Effector memory CD4-positive, alpha-beta T cell (primary cell): ENCODE results near the gene C4orf54.

ENCODE experiments used
- DNase-seq, 3 donors: peaks; one replicate each; pipeline ENCODE4 v3.0.0-alpha.2; 2020
- H3K27ac ChIP-seq: 2 replicates; pipeline ENCODE4 v1.7.0; 2013; ENCODE audit warnings: mild to moderate bottlenecking, low read length, moderate library complexity; ENCODE audit not compliant: insufficient read depth, poor library complexity, severe bottlenecking
- H3K27me3 ChIP-seq: replicated peaks from 2 replicates; pipeline ENCODE4 v1.7.0; 2013; ENCODE audit warnings: mild to moderate bottlenecking, low read length; ENCODE audit not compliant: insufficient read depth, control insufficient read depth, poor library complexity, severe bottlenecking
- H3K36me3 ChIP-seq: 2 replicates; pipeline ENCODE4 v1.7.0; 2013; ENCODE audit warnings: mild to moderate bottlenecking, low read length, moderate library complexity; ENCODE audit not compliant: control insufficient read depth, insufficient read depth
- H3K4me1 ChIP-seq: 2 replicates; pipeline ENCODE4 v1.7.0; 2013; ENCODE audit warnings: low read length, mild to moderate bottlenecking; ENCODE audit not compliant: control insufficient read depth, insufficient read depth, poor library complexity, severe bottlenecking
- H3K4me3 ChIP-seq: 2 replicates; pipeline ENCODE4 v1.7.0; 2013; ENCODE audit warnings: low read length, low read depth, mild to moderate bottlenecking; ENCODE audit not compliant: insufficient read depth, poor library complexity, severe bottlenecking
- H3K9me3 ChIP-seq: 2 replicates; pipeline ENCODE4 v1.7.0; 2013; ENCODE audit warnings: mild to moderate bottlenecking, low read length, moderate library complexity; ENCODE audit not compliant: control insufficient read depth

C4orf54 gene

GRCh38 chr4:99677161-99677560 is 19.5 kb upstream of the C4orf54 start:
- no peak for DNase-seq
- H3K4me1 ChIP-seq: no peaks in the 10 kb centered on the region
- no peak overlapping the region for H3K4me3 ChIP-seq
- no peak overlapping the region for H3K27ac ChIP-seq
- H3K27me3 ChIP-seq: no peaks in the 10 kb centered on the region
- no peaks in the 10 kb centered on the region for H3K9me3 ChIP-seq
- H3K36me3 ChIP-seq: no peaks in the 10 kb centered on the region

GRCh38 chr4:99670409-99671073 is 12.9 kb upstream of the C4orf54 start:
- DNase-seq: no peak
- H3K36me3 ChIP-seq: no peaks in the 10 kb centered on the region
- H3K27ac ChIP-seq: no peak overlapping the region
- H3K4me3 ChIP-seq: no peak overlapping the region
- H3K4me1 ChIP-seq: no peaks in the 10 kb centered on the region
- H3K27me3 ChIP-seq: no peaks in the 10 kb centered on the region
- no peaks in the 10 kb centered on the region for H3K9me3 ChIP-seq

DNA sequence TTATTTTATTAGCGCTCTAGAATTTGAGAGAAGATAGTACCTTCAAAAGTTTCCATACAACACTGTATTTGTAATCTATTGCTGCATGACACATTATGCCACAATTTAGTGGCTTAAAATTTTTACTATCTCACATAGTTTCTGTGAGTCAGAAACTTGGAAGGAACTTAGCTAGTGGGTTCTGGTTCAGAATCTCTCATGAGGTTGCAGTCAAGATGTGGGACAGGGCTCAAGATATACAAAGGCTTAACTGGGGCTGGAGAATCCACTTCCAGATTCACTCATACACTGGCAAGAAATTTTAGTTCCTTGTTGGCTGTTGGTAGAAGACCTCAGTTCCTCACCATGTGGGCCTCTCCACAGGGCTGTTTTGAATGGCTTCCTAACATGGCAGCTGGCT is 11.5 kb upstream of the C4orf54 start:
- no peak for DNase-seq
- H3K4me1 ChIP-seq: no peaks in the 10 kb centered on the region
- H3K27ac ChIP-seq: no peak overlapping the region
- H3K4me3 ChIP-seq: no peak overlapping the region
- H3K36me3 ChIP-seq: no peaks in the 10 kb centered on the region
- H3K9me3 ChIP-seq: no peaks in the 10 kb centered on the region
- H3K27me3 ChIP-seq: no peaks in the 10 kb centered on the region

DNA sequence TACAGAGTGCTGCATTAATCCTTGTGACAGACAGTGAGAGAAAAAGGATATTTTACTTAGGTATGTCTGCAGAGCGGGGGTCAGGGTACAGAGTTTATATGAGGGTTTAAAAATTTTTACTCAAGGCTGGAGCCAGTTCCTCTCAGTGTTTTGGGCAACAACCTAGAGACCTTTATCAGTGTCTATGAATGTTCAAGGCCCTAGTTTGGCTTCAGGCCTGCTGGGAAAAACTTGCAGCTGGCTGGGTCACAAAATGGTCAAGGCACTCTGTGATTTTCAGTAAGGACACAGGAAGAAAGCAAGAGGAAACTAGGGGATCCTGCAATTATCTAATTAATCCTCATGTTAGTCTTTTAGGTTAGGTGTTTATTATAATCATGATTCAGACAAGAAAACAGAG is 10.8 kb upstream of the C4orf54 start:
- Histone ChIP-seq H3K9me3 (no peaks in the 10 kb centered on the region), H3K27ac (no peak overlapping the region), H3K27me3 (no peaks in the 10 kb centered on the region), H3K36me3 (no peaks in the 10 kb centered on the region), H3K4me1 (no peaks in the 10 kb centered on the region), H3K4me3 (no peak overlapping the region)
- no peak for DNase-seq

GRCh38 chr4:99665983-99666382 is 8.4 kb upstream of the C4orf54 start:
- no peak overlapping the region for H3K27ac ChIP-seq
- no peaks in the 10 kb centered on the region for H3K9me3 ChIP-seq
- no peak for DNase-seq
- H3K4me3 ChIP-seq: no peak overlapping the region
- H3K4me1 ChIP-seq: no peaks in the 10 kb centered on the region
- H3K27me3 ChIP-seq: no peaks in the 10 kb centered on the region
- no peaks in the 10 kb centered on the region for H3K36me3 ChIP-seq

GRCh38 chr4:99664716-99665115 is 7.1 kb upstream of the C4orf54 start:
- no peak overlapping the region for H3K4me3 ChIP-seq
- H3K27ac ChIP-seq: no peak overlapping the region
- H3K36me3 ChIP-seq: no peaks in the 10 kb centered on the region
- no peaks in the 10 kb centered on the region for H3K27me3 ChIP-seq
- no peak for DNase-seq
- H3K9me3 ChIP-seq: no peaks in the 10 kb centered on the region
- H3K4me1 ChIP-seq: no peaks in the 10 kb centered on the region

DNA sequence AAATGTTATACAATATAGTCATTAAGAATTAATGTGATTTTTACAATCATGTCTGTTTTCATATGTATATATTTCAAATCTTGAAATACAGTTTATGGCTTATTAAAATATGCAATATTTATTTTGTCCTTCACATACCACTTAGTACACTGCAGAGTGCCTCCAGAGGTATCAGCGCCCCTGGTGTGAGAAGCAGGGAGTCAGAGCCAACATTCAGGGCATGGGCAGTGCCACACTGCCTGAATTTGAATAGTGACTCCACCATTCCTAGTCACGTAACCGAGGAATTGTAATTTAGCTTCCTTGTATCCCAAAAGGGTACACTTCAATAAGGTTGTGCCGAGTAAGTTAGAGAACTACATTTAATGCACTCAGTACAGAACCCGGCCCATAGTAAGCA is 4.3 kb upstream of the C4orf54 start:
- no peaks in the 10 kb centered on the region for H3K36me3 ChIP-seq
- DNase-seq: no peak
- H3K27ac ChIP-seq: no peak overlapping the region
- no peaks in the 10 kb centered on the region for H3K27me3 ChIP-seq
- H3K9me3 ChIP-seq: no peaks in the 10 kb centered on the region
- H3K4me1 ChIP-seq: no peaks in the 10 kb centered on the region
- no peak overlapping the region for H3K4me3 ChIP-seq

- Histone ChIP-seq H3K4me3 (no peak overlapping the region), H3K36me3 (no peaks in the 10 kb centered on the region), H3K27me3 (no peaks in the 10 kb centered on the region), H3K27ac (no peak overlapping the region), H3K9me3 (no peaks in the 10 kb centered on the region), H3K4me1 (no peaks in the 10 kb centered on the region)
- no peak for DNase-seq
Observed at GRCh38 chr4:99658666-99659065, 1.0 kb upstream of the C4orf54 start.

DNA sequence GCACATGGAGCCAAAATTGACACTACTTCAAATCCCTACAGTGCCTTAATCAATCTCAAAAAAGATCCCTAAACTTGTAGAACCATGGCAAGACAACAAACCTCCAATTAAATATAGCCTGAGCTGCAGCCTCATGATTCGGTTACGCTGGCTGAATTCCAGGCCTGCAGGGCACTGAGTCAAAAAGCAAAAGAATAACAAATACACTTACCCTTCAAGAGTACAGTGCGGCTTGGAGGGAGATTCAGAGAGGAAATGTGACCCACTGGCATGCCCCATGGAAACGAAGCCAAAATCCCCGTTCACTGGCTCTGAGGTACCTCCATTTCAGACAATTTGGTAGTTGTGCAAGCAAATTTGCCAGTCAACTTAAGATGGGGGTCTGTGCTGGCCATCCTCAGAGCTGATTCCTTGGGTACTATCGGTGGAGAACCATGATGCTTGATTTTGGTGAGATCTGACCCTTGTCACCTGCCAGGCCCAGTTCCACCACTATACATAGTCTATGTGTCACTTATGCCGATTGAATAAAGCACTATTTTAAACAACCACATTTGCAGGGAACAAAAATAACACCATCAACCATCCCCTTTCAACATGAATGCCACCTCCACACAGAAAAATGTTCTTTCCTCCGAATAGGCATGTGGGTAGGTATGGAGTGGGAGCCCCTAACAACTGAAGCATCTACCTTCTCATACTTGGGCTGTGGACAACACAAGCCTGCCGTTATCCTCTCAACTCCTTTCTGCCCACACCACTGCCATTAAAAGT is 2.1 kb downstream of the C4orf54 start:
- H3K27ac ChIP-seq: no peak overlapping the region
- no peak for DNase-seq

GRCh38 chr4:99654361-99654761 is 3.3 kb downstream of the C4orf54 start:
- no peaks in the 10 kb centered on the region for H3K36me3 ChIP-seq
- H3K27ac ChIP-seq: no peak overlapping the region
- no peaks in the 10 kb centered on the region for H3K4me1 ChIP-seq
- no peaks in the 10 kb centered on the region for H3K9me3 ChIP-seq
- H3K27me3 ChIP-seq: no peaks in the 10 kb centered on the region
- H3K4me3 ChIP-seq: no peak overlapping the region
- DNase-seq: no peak

More for the DNA sequence above, 2.1 kb downstream of the C4orf54 start:
- Histone ChIP-seq H3K27me3 (no peaks in the 10 kb centered on the region), H3K9me3 (no peaks in the 10 kb centered on the region), H3K4me1 (no peaks in the 10 kb centered on the region), H3K4me3 (no peak overlapping the region), H3K36me3 (no peaks in the 10 kb centered on the region)
